Neural cell (in vitro differentiated cells): ENCODE data around the gene NKIRAS1.

Experiments
- CTCF ChIP-seq: fragments of 450-650 bp; IDR thresholded peaks from 2 replicates; pipeline ENCODE4 v1.5.1; 2014; ENCODE audit warnings: antibody characterized with exemption, mild to moderate bottlenecking, moderate library complexity; ENCODE audit not compliant: poor library complexity, severe bottlenecking
- EP300 ChIP-seq: fragments of 450-650 bp; conservative IDR thresholded peaks from 2 replicates; pipeline ENCODE4 v1.6.1; 2014; ENCODE audit warnings: antibody characterized with exemption, mild to moderate bottlenecking, moderate library complexity; ENCODE audit not compliant: poor library complexity, severe bottlenecking
- EZH2 ChIP-seq: fragments of 200-600, 300-800 bp; shearing (Covaris generic), sonication (generic); IDR thresholded peaks from 2 replicates; pipeline ENCODE4 v1.6.1; 2014; ENCODE audit warnings: antibody characterized with exemption, low read length, borderline replicate concordance, mild to moderate bottlenecking; ENCODE audit not compliant: insufficient read depth, poor library complexity, severe bottlenecking
- REST ChIP-seq: IDR thresholded peaks from 2 replicates; pipeline ENCODE4 v1.6.1; 2012; ENCODE audit warnings: borderline replicate concordance
- TAF1 ChIP-seq: IDR thresholded peaks from 2 replicates; pipeline ENCODE4 v1.6.1; 2012; ENCODE audit warnings: low read depth

GRCh38 chr3:23861689-23862088 lies 55.1 kb downstream of the NKIRAS1 start:
- TF ChIP-seq CTCF = no peak
- no peak for TF ChIP-seq TAF1
- TF ChIP-seq REST = no peak
- TF ChIP-seq EZH2 = no peak
- TF ChIP-seq EP300 = no peak
